HuH-7.5 (cell line): ENCODE measurements around the gene IRAK4.

Experiments
- DNase-seq: peaks from one replicate; pipeline ENCODE4 v3.0.0; 2011; ENCODE audit warnings: low spot score

Gene IRAK4

DNA sequence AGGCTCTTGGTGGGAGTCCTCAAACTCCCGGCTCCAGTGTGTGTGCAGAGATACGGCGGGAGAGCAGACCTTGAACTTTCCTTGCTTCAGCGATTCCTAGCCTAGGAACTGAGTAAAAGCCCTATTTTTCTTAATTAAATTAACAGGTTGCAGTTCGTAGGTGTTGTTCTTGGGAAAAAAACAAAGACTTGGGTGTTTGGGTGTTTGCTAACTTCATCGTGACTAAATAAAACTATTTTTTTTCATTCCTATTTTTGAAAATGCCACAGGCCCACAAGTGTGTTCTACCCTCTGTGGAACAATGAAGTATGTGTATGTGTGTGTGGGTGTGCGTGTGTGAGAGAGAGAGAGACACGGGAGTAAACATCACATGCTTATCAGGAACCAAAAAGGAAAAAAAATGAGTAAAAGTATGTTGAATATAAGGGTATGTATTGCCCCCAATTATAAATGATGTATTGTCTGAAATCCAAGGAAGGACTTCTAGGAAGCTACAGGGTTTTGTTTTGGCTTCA lies 77.8 kb downstream of the IRAK4 start:
- no peak for DNase-seq
